ENCODE results near the gene STARD3NL. TPM values are rescaled to one million over a fixed set of nuclear protein-coding genes. Genes with fewer than 3 reads are reported as not detected.
"Not testable (repeated sequence)": the region's sequence is repeated elsewhere in the genome, so short reads cannot be mapped to it uniquely, and the experiment has no call there.

Gene STARD3NL
- polyA plus RNA-seq, 3 donors, result 36.6 to 100 (median 86.8) TPM

DNA sequence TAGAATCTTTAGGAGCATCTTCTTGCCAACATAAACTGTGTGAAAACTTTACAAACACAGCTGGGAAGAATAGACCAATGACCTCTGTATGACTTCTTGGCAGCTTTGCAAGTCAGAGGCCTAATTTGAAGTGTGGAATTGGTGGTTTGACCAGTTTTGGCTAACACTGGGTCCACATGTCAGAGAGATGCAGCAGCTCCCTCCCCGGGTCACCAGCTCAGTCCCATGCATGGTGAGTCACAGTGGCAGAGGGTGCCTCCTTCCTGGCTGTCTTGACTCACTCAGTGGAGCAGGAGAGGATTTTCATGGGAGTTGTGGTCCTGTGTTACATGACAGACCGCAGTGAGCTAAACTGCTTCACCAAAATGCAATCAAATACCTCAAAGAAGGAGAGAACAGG lies 8.2 kb upstream of the STARD3NL start:
- Mint-ChIP-seq H3K9me3 (peaks cover 0 to 4% (median 0%) of the 10 kb centered on the region in 7 donors), H3K4me1 (peaks cover 49% of the 10 kb centered on the region), H3K27me3 (ENCODE audit: low read depth in 3 of 3) (no peaks in the 10 kb centered on the region), H3K27ac (peak overlapping the region; percentile 19 to 87 (median 82)), H3K4me3 (peak overlapping the region in 1 of 2 donors; percentile 30), H3K36me3 (no peaks in the 10 kb centered on the region)
- peak; percentile 72 to 91 (median 76) for DNase-seq
- Histone ChIP-seq H3K9ac (ENCODE audit: insufficient read depth, low read length, poor library complexity, severe bottlenecking) (no peak overlapping the region), H3K9me3 (replicated peaks in 1 of 2; ENCODE audit: control insufficient read depth in 1 of 2, insufficient read depth in 1 of 2, low read length in 2 of 2) (no peaks in the 10 kb centered on the region), H4K20me1 (ENCODE audit: insufficient read depth, low read length) (no peaks in the 10 kb centered on the region), H3K4me2 (replicated peaks; ENCODE audit: extremely low read depth, low read length, poor library complexity, severe bottlenecking) (peak overlapping the region; percentile 53), H3K27ac (ENCODE audit: low read depth in 1 of 2, low read length in 2 of 2) (peak overlapping the region; percentile 11 to 68), H3K4me3 (replicated peaks in 1 of 3; ENCODE audit: low read depth in 2 of 3, low read length in 3 of 3) (peak overlapping the region in 1 of 3 experiments; percentile 39), H3K27me3 (ENCODE audit: control insufficient read depth in 2 of 2, insufficient read depth in 2 of 2, low read length in 2 of 2) (no peaks in the 10 kb centered on the region), H3K79me2 (ENCODE audit: insufficient read depth, low read length) (no peaks in the 10 kb centered on the region), H3K4me1 (ENCODE audit: control insufficient read depth in 1 of 2, insufficient read depth in 2 of 2, low read length in 2 of 2) (peaks cover 31 to 50% of the 10 kb centered on the region in 2 donors), H3K36me3 (replicated peaks in 1 of 2; ENCODE audit: control insufficient read depth in 1 of 2, insufficient read depth in 2 of 2, low read length in 2 of 2) (no peaks in the 10 kb centered on the region), H2AFZ (ENCODE audit: insufficient read depth, low read depth, low read length, poor library complexity, severe bottlenecking) (no peak overlapping the region)
- TF ChIP-seq CTCF (IDR thresholded peaks at IDR 0.05), result no peak
- intact Hi-C loops (cut with micrococcal nuclease), result no loop called here
- 0% methylated on average over 1 of the region's 2 CpGs for WGBS (ENCODE audit: insufficient coverage)

DNA sequence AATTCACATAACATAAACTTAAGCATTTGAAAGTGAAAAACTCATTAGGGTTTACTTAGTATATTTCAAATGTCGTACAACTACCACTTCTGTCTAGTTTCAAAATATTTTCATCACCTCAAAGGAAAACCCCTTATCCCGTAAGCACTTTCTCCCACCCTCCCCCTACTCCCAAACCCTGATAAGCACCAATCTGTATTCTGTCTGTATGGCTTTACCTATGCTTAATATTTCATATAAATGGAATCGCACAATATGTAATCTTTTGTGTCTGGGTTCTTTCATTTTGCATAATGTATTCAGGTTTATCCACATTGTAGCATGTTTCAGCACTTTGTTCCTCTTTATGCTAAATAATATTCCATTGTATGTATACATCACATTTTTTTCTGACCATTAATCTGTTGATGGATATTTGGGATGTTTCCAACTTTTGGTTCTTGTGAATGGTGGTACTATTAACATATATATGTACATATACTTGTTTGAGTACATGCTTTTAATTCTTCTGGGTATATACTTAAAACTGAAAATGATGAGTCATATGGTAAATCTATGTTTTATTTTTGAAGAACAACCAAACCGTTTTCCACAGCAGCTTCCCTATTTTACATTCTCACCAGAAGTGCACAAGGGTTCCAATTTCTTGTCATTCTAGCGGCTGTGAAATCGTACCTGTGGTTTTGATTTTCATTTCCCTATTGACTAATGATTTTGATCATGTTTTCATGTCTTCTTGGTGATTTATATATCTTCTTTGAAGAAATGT lies 6.2 kb upstream of the STARD3NL start:
- H3K4me3 Mint-ChIP-seq, result peak overlapping the region; percentile 9 to 61

DNA sequence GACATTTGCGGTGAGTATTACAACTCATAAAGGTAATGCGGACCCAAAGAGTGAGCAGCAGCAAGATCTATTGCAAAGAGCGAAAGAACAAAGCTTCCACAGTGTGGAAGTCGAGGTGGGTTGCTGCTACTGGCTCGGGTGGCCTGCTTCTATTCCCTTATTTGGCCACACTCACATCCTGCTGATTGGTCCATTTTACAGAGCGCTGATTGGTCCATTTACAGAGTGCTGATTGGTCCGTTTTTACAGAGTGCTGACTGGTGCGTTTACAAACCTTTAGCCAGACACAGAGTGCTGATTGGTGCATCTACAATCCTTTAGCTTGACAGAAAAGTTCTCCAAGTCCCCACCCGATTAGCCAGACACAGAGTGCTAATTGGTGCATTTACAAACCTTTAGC lies 2.5 kb upstream of the STARD3NL start:
- H4K20me1 ChIP-seq (ENCODE audit: insufficient read depth, low read length); H3K4me3 Mint-ChIP-seq; H3K36me3 ChIP-seq (replicated peaks in 1 of 2; ENCODE audit: control insufficient read depth in 1 of 2, insufficient read depth in 2 of 2, low read length in 2 of 2); H2AFZ ChIP-seq (ENCODE audit: insufficient read depth, low read depth, low read length, poor library complexity, severe bottlenecking); H3K27ac ChIP-seq (ENCODE audit: low read depth in 1 of 2, low read length in 2 of 2); H3K9me3 ChIP-seq (replicated peaks in 1 of 2; ENCODE audit: control insufficient read depth in 1 of 2, insufficient read depth in 1 of 2, low read length in 2 of 2); DNase-seq; H3K27ac Mint-ChIP-seq; H3K36me3 Mint-ChIP-seq; H3K4me2 ChIP-seq (replicated peaks; ENCODE audit: extremely low read depth, low read length, poor library complexity, severe bottlenecking); H3K9me3 Mint-ChIP-seq; H3K4me3 ChIP-seq (replicated peaks in 1 of 3; ENCODE audit: low read depth in 2 of 3, low read length in 3 of 3); H3K27me3 ChIP-seq (ENCODE audit: control insufficient read depth in 2 of 2, insufficient read depth in 2 of 2, low read length in 2 of 2); H3K27me3 Mint-ChIP-seq (ENCODE audit: low read depth in 3 of 3); intact Hi-C loops (cut with micrococcal nuclease); H3K9ac ChIP-seq (ENCODE audit: insufficient read depth, low read length, poor library complexity, severe bottlenecking): not testable (repeated sequence)
- peaks cover 25% of the 10 kb centered on the region for H3K79me2 ChIP-seq (ENCODE audit: insufficient read depth, low read length)
- H3K4me1 ChIP-seq (ENCODE audit: control insufficient read depth in 1 of 2, insufficient read depth in 2 of 2, low read length in 2 of 2), result peaks cover 28 to 45% of the 10 kb centered on the region in 2 donors
- peaks cover 45% of the 10 kb centered on the region for H3K4me1 Mint-ChIP-seq
- WGBS (ENCODE audit: insufficient coverage), result 99% methylated on average over 8 of the region's 9 CpGs

More for the DNA sequence above, 6.2 kb upstream of the STARD3NL start:
- Mint-ChIP-seq H3K36me3 (no peaks in the 10 kb centered on the region), H3K9me3 (peaks cover 0 to 4% (median 0%) of the 10 kb centered on the region in 7 donors), H3K4me1 (peaks cover 49% of the 10 kb centered on the region), H3K27me3 (ENCODE audit: low read depth in 3 of 3) (peaks cover 0 to 2% (median 0%) of the 10 kb centered on the region in 3 donors), H3K27ac (peak overlapping the region; percentile 60 to 90 (median 84))
- Histone ChIP-seq H4K20me1 (ENCODE audit: insufficient read depth, low read length) (no peaks in the 10 kb centered on the region), H2AFZ (ENCODE audit: insufficient read depth, low read depth, low read length, poor library complexity, severe bottlenecking) (no peak overlapping the region), H3K4me3 (replicated peaks in 1 of 3; ENCODE audit: low read depth in 2 of 3, low read length in 3 of 3) (peak overlapping the region; percentile 18 to 71 (median 56)), H3K9me3 (replicated peaks in 1 of 2; ENCODE audit: control insufficient read depth in 1 of 2, insufficient read depth in 1 of 2, low read length in 2 of 2) (no peaks in the 10 kb centered on the region), H3K27me3 (ENCODE audit: control insufficient read depth in 2 of 2, insufficient read depth in 2 of 2, low read length in 2 of 2) (no peaks in the 10 kb centered on the region), H3K4me2 (replicated peaks; ENCODE audit: extremely low read depth, low read length, poor library complexity, severe bottlenecking) (peak overlapping the region; percentile 79), H3K9ac (ENCODE audit: insufficient read depth, low read length, poor library complexity, severe bottlenecking) (no peak overlapping the region), H3K36me3 (replicated peaks in 1 of 2; ENCODE audit: control insufficient read depth in 1 of 2, insufficient read depth in 2 of 2, low read length in 2 of 2) (no peaks in the 10 kb centered on the region), H3K27ac (ENCODE audit: low read depth in 1 of 2, low read length in 2 of 2) (peak overlapping the region in 1 of 2 donors; percentile 74), H3K4me1 (ENCODE audit: control insufficient read depth in 1 of 2, insufficient read depth in 2 of 2, low read length in 2 of 2) (peaks cover 31 to 50% of the 10 kb centered on the region in 2 donors), H3K79me2 (ENCODE audit: insufficient read depth, low read length) (no peaks in the 10 kb centered on the region)
- intact Hi-C loops (cut with micrococcal nuclease), result no loop called here
- no peak for TF ChIP-seq CTCF (IDR thresholded peaks at IDR 0.05)
- no CpG with 5 or more reads among the region's 6 CpGs for WGBS (ENCODE audit: insufficient coverage)
- peak; percentile 58 to 79 (median 76) for DNase-seq
